Neuronal stem cell (in vitro differentiated cells): ENCODE measurements around the gene C1QTNF9. TPM values are rescaled to one million over a fixed set of nuclear protein-coding genes. Genes with fewer than 3 reads are reported as not detected.
A peak's percentile ranks its signal among the peaks of the same experiment; 100 is the strongest.
"Not testable (repeated sequence)": the region's sequence is repeated elsewhere in the genome, so short reads cannot be mapped to it uniquely, and the experiment has no call there.

Experiments used
- DNase-seq: peaks from one replicate; pipeline ENCODE4 v3.0.0-alpha.2; 2013; ENCODE audit warnings: low spot score
- H2AFZ ChIP-seq: one replicate; pipeline ENCODE4 v1.6.1; 2013; ENCODE audit warnings: mild to moderate bottlenecking, low read length, inconsistent platforms
- H2AK5ac ChIP-seq: 2 replicates; pipeline ENCODE4 v1.6.1; 2013; ENCODE audit warnings: low read depth, mild to moderate bottlenecking, inconsistent platforms, low read length, moderate library complexity, mixed read lengths
- H2BK120ac ChIP-seq: 2 replicates; pipeline ENCODE4 v1.6.1; 2013; ENCODE audit warnings: low read depth, mild to moderate bottlenecking, inconsistent platforms, low read length, moderate library complexity, mixed read lengths
- H2BK12ac ChIP-seq: one replicate; pipeline ENCODE4 v1.6.1; 2013; ENCODE audit warnings: low read length, inconsistent platforms
- H2BK15ac ChIP-seq: 2 replicates; pipeline ENCODE4 v1.6.1; 2013; ENCODE audit warnings: mild to moderate bottlenecking, low read length, inconsistent platforms, mixed read lengths
- H2BK5ac ChIP-seq: one replicate; pipeline ENCODE4 v1.6.1; 2013; ENCODE audit warnings: inconsistent platforms, mild to moderate bottlenecking, low read length, moderate library complexity
- H3K14ac ChIP-seq: one replicate; pipeline ENCODE4 v1.6.1; 2013; ENCODE audit warnings: low read length, inconsistent platforms
- H3K18ac ChIP-seq: 2 replicates; pipeline ENCODE4 v1.6.1; 2013; ENCODE audit warnings: low read length, inconsistent platforms
- H3K23ac ChIP-seq: 2 replicates; pipeline ENCODE4 v1.6.1; 2013; ENCODE audit warnings: low read depth, mild to moderate bottlenecking, mixed read lengths, low read length, inconsistent platforms; ENCODE audit not compliant: poor library complexity
- H3K27ac ChIP-seq: replicated peaks from 3 replicates; pipeline ENCODE4 v1.5.1; 2013; ENCODE audit warnings: low read length, inconsistent platforms
- H3K27me3 ChIP-seq, 3 experiments: 2 replicates each; pipeline ENCODE4 v1.6.1; 2013; ENCODE audit warnings: low read length in 3 of 3, mild to moderate bottlenecking in 2 of 3, inconsistent platforms in 1 of 3, low read depth in 1 of 3, mixed read lengths in 1 of 3, moderate library complexity in 1 of 3; ENCODE audit not compliant: control insufficient read depth in 3 of 3, insufficient read depth in 3 of 3
- H3K36me3 ChIP-seq, 2 donors: replicated peaks in 1 of 2; 2 replicates each; pipeline ENCODE4 v1.6.1; 2013; ENCODE audit warnings: low read length in 2 of 2; ENCODE audit not compliant: control insufficient read depth in 2 of 2, insufficient read depth in 2 of 2
- H3K4ac ChIP-seq: 2 replicates; pipeline ENCODE4 v1.6.1; 2013; ENCODE audit warnings: inconsistent platforms, mild to moderate bottlenecking, low read length, moderate library complexity
- H3K4me1 ChIP-seq, 2 donors: 1 replicate in 1 of 2; 2 replicates in 1 of 2; pipeline ENCODE4 v1.6.1; 2013; ENCODE audit warnings: low read length in 2 of 2, low read depth in 1 of 2; ENCODE audit not compliant: control insufficient read depth in 2 of 2, insufficient read depth in 1 of 2
- H3K4me2 ChIP-seq: one replicate; pipeline ENCODE4 v1.6.1; 2013; ENCODE audit warnings: mild to moderate bottlenecking, low read length, inconsistent platforms; ENCODE audit not compliant: insufficient read depth, poor library complexity, severe bottlenecking
- H3K4me3 ChIP-seq, 2 donors: 2 replicates each; pipeline ENCODE4 v1.5.1; 2013; ENCODE audit warnings: low read length in 2 of 2, mild to moderate bottlenecking in 2 of 2, inconsistent platforms in 1 of 2, moderate library complexity in 1 of 2
- H3K79me1 ChIP-seq: one replicate; pipeline ENCODE4 v1.6.1; 2013; ENCODE audit warnings: low read depth, mild to moderate bottlenecking, inconsistent platforms, low read length, moderate library complexity
- H3K9ac ChIP-seq: one replicate; pipeline ENCODE4 v1.6.1; 2013; ENCODE audit warnings: mild to moderate bottlenecking, low read depth, low read length, inconsistent platforms; ENCODE audit not compliant: poor library complexity
- H3K9me3 ChIP-seq, 2 donors: replicated peaks in 1 of 2; 2 replicates each; pipeline versions ENCODE3 to v1.6.1; 2013; ENCODE audit warnings: low read length in 2 of 2, mild to moderate bottlenecking in 2 of 2, inconsistent platforms in 1 of 2, low read depth in 1 of 2, mixed read lengths in 1 of 2, moderate library complexity in 1 of 2; ENCODE audit not compliant: control insufficient read depth in 2 of 2, insufficient read depth in 1 of 2
- H4K8ac ChIP-seq: one replicate; pipeline ENCODE4 v1.6.1; 2013; ENCODE audit warnings: low read depth, mild to moderate bottlenecking, inconsistent platforms, low read length, moderate library complexity
- H4K91ac ChIP-seq: one replicate; pipeline ENCODE4 v1.6.1; 2013; ENCODE audit warnings: low read length, low read depth, mild to moderate bottlenecking, inconsistent platforms; ENCODE audit not compliant: poor library complexity
- WGBS, 2 donors: extraction: QIAGEN DNeasy Blood & Tissue Kit; methylation state at CpG; one replicate each; pipeline ENCODE4 v1.1.7; 2013; ENCODE audit warnings: missing lambda C conversion rate in 2 of 2, mixed read lengths in 1 of 2; ENCODE audit not compliant: insufficient read length in 2 of 2, insufficient replicate concordance in 1 of 2; ENCODE audit errors: extremely low coverage in 2 of 2; 5-methylcytosine and 5-hydroxymethylcytosine counted together
- polyA plus RNA-seq, 2 experiments: library from polyadenylated mRNA; stranded (reverse); fragments of 200-250 nt; gene quantifications; one replicate each; pipeline ENCODE4 v1.2.3, GENCODE V29; 2013

Gene C1QTNF9
- 0.01 TPM for polyA plus RNA-seq (2013, experiment 1 of 2)
- polyA plus RNA-seq (2013, experiment 2 of 2): not detected

- not testable (repeated sequence) for DNase-seq, H4K8ac ChIP-seq, H2BK15ac ChIP-seq, H3K4ac ChIP-seq, H3K9me3 ChIP-seq, H3K9ac ChIP-seq, H3K27ac ChIP-seq, H3K4me1 ChIP-seq, H2AFZ ChIP-seq, H3K79me1 ChIP-seq, H3K27me3 ChIP-seq, H3K23ac ChIP-seq, H2BK120ac ChIP-seq, H3K4me2 ChIP-seq, H2BK5ac ChIP-seq, H2AK5ac ChIP-seq, H4K91ac ChIP-seq
- Histone ChIP-seq H2BK12ac (peak within 1 kb of the TSS; percentile 10), H3K36me3 (peaks cover 3 to 30% of the 10 kb centered on the region in 2 donors), H3K4me3 (peak within 1 kb of the TSS in 1 of 2 donors; percentile 20), H3K18ac (peak within 1 kb of the TSS; percentile 35), H3K14ac (peak within 1 kb of the TSS; percentile 25)
- no CpG with 5 or more reads among the region's 2 CpGs for WGBS, 2 donors
Observed at GRCh38 chr13:24309300-24309699, at the start of gene C1QTNF9. Gene C1QTNF9, plus strand, starts transcription at chr13:24309580. Its CDS starts 6,424 bp downstream, at chr13:24316004.

GRCh38 chr13:24261566-24261965 lies 47.8 kb upstream of the C1QTNF9 start:
- H3K9ac ChIP-seq: no peak overlapping the region
- WGBS, 2 donors: no CpG with 5 or more reads among the region's 3 CpGs
- H2AFZ ChIP-seq: no peak overlapping the region
- H2AK5ac ChIP-seq: no peak overlapping the region
- no peaks in the 10 kb centered on the region for H3K79me1 ChIP-seq
- no peak overlapping the region for H2BK12ac ChIP-seq
- no peak overlapping the region for H2BK15ac ChIP-seq
- H3K4me3 ChIP-seq: no peak overlapping the region
- H3K36me3 ChIP-seq: peaks cover 1 to 52% of the 10 kb centered on the region in 2 donors
- H3K4ac ChIP-seq: no peak overlapping the region
- DNase-seq: no peak
- no peak overlapping the region for H3K14ac ChIP-seq
- no peak overlapping the region for H3K4me2 ChIP-seq
- no peak overlapping the region for H2BK5ac ChIP-seq
- no peaks in the 10 kb centered on the region for H3K9me3 ChIP-seq
- H3K27ac ChIP-seq: no peak overlapping the region
- H2BK120ac ChIP-seq: no peak overlapping the region
- H3K27me3 ChIP-seq: no peaks in the 10 kb centered on the region
- H3K4me1 ChIP-seq: peaks cover 0 to 8% of the 10 kb centered on the region in 2 donors
- H3K18ac ChIP-seq: no peak overlapping the region
- no peak overlapping the region for H4K8ac ChIP-seq
- no peak overlapping the region for H3K23ac ChIP-seq
- no peak overlapping the region for H4K91ac ChIP-seq

- Histone ChIP-seq H4K91ac (no peak overlapping the region), H3K23ac (no peak overlapping the region), H3K4ac (no peak overlapping the region), H3K14ac (no peak overlapping the region), H2BK5ac (no peak overlapping the region), H2AK5ac (no peak overlapping the region), H2BK12ac (no peak overlapping the region), H3K36me3 (peaks cover 0 to 36% of the 10 kb centered on the region in 2 donors), H3K9ac (no peak overlapping the region), H3K4me1 (peaks cover 0 to 8% of the 10 kb centered on the region in 2 donors), H2AFZ (no peak overlapping the region), H3K4me3 (no peak overlapping the region), H3K27ac (no peak overlapping the region), H2BK15ac (no peak overlapping the region), H2BK120ac (no peak overlapping the region), H3K9me3 (no peaks in the 10 kb centered on the region), H4K8ac (no peak overlapping the region), H3K79me1 (no peaks in the 10 kb centered on the region), H3K4me2 (no peak overlapping the region), H3K18ac (no peak overlapping the region), H3K27me3 (no peaks in the 10 kb centered on the region)
- no CpG with 5 or more reads among the region's 4 CpGs for WGBS, 2 donors
- no peak for DNase-seq
Observed at GRCh38 chr13:24263632-24264031, 45.7 kb upstream of the C1QTNF9 start.

- Histone ChIP-seq H3K4me1 (peaks cover 0 to 8% of the 10 kb centered on the region in 2 donors), H4K91ac (no peak overlapping the region), H3K4ac (no peak overlapping the region), H3K4me2 (no peak overlapping the region), H3K18ac (no peak overlapping the region), H2BK15ac (no peak overlapping the region), H3K23ac (no peak overlapping the region), H3K4me3 (no peak overlapping the region), H3K36me3 (peaks cover 0 to 24% of the 10 kb centered on the region in 2 donors), H3K9ac (no peak overlapping the region), H2AK5ac (no peak overlapping the region), H3K79me1 (no peaks in the 10 kb centered on the region), H2BK5ac (no peak overlapping the region), H3K27ac (no peak overlapping the region), H2AFZ (no peak overlapping the region), H3K9me3 (no peaks in the 10 kb centered on the region), H3K14ac (no peak overlapping the region), H2BK12ac (no peak overlapping the region), H4K8ac (no peak overlapping the region), H3K27me3 (no peaks in the 10 kb centered on the region), H2BK120ac (no peak overlapping the region)
- no peak for DNase-seq
- no CpG with 5 or more reads among the region's 8 CpGs for WGBS, 2 donors
Observed at GRCh38 chr13:24264976-24265375, 44.4 kb upstream of the C1QTNF9 start.
